Heart left ventricle (tissue), 13 donors: Measurements from ENCODE around the gene ALX3.

Source experiments
- POLR2A ChIP-seq, 2 donors: fragments of 450-650 bp; IDR thresholded peaks; one replicate each; pipeline ENCODE4 v1.6.1; 2017; ENCODE audit warnings: antibody characterized with exemption in 2 of 2, mild to moderate bottlenecking in 2 of 2, moderate library complexity in 2 of 2
- TF ChIP-seq, protein P1 (sequence below), 12 donors: fragments of 200-600 bp; sonication (generic) in 4 of 12; IDR thresholded peaks; one replicate each; pipeline versions ENCODE4 v1.5.0 to v1.8.0; 2018 to 2022; ENCODE audit warnings: antibody characterized with exemption in 12 of 12, mild to moderate bottlenecking in 5 of 12
- donor health status: ischemic (EF 13 %, LVEDD 7.1; RV severe dilation, severe dysfunction).
- donor health status: DM: no; HTN: yes; CAD: no.
- donor health status: DM: no; HTN: no; CAD: no.
- donor health status: ischemic (EF 25% LVEDD 6.9; RV normal size, moderate dysfunction).
- donor health status: ischemic (EF 25% LVEDD 5.7; RV mildly dilated, moderate dysfunction).
- donor health status: ischemic (EF 35%, LVEDD 5.7; RV mildly dilated, moderate dysfunction).
- donor health status: nonischemic (EF 11% LVEDD 7.7; RV severe dilation, severe dysfunction).
- donor health status: DM: yes; HTN: yes; CAD: no.
- donor health status: PGD.
- donor health status: ischemic (EF 29% LVEDD 5.4; RV normal size, mild dysfunction).
- donor health status: nonischemic (EF 23%, LVEDD 6.1; RV moderate dilation, normal function).

GRCh38 chr1:110081061-110081460 is 10.6 kb upstream of the ALX3 start:
- TF ChIP-seq POLR2A (IDR thresholded peaks at IDR 0.05) = no peak
- TF ChIP-seq, protein P1, sequence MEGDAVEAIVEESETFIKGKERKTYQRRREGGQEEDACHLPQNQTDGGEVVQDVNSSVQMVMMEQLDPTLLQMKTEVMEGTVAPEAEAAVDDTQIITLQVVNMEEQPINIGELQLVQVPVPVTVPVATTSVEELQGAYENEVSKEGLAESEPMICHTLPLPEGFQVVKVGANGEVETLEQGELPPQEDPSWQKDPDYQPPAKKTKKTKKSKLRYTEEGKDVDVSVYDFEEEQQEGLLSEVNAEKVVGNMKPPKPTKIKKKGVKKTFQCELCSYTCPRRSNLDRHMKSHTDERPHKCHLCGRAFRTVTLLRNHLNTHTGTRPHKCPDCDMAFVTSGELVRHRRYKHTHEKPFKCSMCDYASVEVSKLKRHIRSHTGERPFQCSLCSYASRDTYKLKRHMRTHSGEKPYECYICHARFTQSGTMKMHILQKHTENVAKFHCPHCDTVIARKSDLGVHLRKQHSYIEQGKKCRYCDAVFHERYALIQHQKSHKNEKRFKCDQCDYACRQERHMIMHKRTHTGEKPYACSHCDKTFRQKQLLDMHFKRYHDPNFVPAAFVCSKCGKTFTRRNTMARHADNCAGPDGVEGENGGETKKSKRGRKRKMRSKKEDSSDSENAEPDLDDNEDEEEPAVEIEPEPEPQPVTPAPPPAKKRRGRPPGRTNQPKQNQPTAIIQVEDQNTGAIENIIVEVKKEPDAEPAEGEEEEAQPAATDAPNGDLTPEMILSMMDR (IDR thresholded peaks at IDR 0.05) = no peak
